ENCODE data around the gene PDGFA.

- TF ChIP-seq, protein P1, sequence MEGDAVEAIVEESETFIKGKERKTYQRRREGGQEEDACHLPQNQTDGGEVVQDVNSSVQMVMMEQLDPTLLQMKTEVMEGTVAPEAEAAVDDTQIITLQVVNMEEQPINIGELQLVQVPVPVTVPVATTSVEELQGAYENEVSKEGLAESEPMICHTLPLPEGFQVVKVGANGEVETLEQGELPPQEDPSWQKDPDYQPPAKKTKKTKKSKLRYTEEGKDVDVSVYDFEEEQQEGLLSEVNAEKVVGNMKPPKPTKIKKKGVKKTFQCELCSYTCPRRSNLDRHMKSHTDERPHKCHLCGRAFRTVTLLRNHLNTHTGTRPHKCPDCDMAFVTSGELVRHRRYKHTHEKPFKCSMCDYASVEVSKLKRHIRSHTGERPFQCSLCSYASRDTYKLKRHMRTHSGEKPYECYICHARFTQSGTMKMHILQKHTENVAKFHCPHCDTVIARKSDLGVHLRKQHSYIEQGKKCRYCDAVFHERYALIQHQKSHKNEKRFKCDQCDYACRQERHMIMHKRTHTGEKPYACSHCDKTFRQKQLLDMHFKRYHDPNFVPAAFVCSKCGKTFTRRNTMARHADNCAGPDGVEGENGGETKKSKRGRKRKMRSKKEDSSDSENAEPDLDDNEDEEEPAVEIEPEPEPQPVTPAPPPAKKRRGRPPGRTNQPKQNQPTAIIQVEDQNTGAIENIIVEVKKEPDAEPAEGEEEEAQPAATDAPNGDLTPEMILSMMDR (conservative IDR thresholded peaks at IDR 0.05; ENCODE audit: low read depth in 2 of 2): no peak
- TF ChIP-seq POLR2AphosphoS5 (IDR thresholded peaks at IDR 0.05; ENCODE audit: low read depth): no peak
- TF ChIP-seq, protein P2, sequence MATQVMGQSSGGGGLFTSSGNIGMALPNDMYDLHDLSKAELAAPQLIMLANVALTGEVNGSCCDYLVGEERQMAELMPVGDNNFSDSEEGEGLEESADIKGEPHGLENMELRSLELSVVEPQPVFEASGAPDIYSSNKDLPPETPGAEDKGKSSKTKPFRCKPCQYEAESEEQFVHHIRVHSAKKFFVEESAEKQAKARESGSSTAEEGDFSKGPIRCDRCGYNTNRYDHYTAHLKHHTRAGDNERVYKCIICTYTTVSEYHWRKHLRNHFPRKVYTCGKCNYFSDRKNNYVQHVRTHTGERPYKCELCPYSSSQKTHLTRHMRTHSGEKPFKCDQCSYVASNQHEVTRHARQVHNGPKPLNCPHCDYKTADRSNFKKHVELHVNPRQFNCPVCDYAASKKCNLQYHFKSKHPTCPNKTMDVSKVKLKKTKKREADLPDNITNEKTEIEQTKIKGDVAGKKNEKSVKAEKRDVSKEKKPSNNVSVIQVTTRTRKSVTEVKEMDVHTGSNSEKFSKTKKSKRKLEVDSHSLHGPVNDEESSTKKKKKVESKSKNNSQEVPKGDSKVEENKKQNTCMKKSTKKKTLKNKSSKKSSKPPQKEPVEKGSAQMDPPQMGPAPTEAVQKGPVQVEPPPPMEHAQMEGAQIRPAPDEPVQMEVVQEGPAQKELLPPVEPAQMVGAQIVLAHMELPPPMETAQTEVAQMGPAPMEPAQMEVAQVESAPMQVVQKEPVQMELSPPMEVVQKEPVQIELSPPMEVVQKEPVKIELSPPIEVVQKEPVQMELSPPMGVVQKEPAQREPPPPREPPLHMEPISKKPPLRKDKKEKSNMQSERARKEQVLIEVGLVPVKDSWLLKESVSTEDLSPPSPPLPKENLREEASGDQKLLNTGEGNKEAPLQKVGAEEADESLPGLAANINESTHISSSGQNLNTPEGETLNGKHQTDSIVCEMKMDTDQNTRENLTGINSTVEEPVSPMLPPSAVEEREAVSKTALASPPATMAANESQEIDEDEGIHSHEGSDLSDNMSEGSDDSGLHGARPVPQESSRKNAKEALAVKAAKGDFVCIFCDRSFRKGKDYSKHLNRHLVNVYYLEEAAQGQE (IDR thresholded peaks at IDR 0.05; ENCODE audit: unreplicated experiment): no peak
- no peak for TF ChIP-seq EZH2 (IDR thresholded peaks at IDR 0.05; ENCODE audit: low read depth, unreplicated experiment)
- no peak for TF ChIP-seq EZH2phosphoT487 (IDR thresholded peaks at IDR 0.05; ENCODE audit: unreplicated experiment)
- TF ChIP-seq ZNF331 (CRISPR knock-in tag; IDR thresholded peaks at IDR 0.05; ENCODE audit: low read depth): no peak
- TF ChIP-seq CREB1 (CRISPR knock-in tag; IDR thresholded peaks at IDR 0.05; ENCODE audit: low read depth): no peak
- TF ChIP-seq, protein P3, sequence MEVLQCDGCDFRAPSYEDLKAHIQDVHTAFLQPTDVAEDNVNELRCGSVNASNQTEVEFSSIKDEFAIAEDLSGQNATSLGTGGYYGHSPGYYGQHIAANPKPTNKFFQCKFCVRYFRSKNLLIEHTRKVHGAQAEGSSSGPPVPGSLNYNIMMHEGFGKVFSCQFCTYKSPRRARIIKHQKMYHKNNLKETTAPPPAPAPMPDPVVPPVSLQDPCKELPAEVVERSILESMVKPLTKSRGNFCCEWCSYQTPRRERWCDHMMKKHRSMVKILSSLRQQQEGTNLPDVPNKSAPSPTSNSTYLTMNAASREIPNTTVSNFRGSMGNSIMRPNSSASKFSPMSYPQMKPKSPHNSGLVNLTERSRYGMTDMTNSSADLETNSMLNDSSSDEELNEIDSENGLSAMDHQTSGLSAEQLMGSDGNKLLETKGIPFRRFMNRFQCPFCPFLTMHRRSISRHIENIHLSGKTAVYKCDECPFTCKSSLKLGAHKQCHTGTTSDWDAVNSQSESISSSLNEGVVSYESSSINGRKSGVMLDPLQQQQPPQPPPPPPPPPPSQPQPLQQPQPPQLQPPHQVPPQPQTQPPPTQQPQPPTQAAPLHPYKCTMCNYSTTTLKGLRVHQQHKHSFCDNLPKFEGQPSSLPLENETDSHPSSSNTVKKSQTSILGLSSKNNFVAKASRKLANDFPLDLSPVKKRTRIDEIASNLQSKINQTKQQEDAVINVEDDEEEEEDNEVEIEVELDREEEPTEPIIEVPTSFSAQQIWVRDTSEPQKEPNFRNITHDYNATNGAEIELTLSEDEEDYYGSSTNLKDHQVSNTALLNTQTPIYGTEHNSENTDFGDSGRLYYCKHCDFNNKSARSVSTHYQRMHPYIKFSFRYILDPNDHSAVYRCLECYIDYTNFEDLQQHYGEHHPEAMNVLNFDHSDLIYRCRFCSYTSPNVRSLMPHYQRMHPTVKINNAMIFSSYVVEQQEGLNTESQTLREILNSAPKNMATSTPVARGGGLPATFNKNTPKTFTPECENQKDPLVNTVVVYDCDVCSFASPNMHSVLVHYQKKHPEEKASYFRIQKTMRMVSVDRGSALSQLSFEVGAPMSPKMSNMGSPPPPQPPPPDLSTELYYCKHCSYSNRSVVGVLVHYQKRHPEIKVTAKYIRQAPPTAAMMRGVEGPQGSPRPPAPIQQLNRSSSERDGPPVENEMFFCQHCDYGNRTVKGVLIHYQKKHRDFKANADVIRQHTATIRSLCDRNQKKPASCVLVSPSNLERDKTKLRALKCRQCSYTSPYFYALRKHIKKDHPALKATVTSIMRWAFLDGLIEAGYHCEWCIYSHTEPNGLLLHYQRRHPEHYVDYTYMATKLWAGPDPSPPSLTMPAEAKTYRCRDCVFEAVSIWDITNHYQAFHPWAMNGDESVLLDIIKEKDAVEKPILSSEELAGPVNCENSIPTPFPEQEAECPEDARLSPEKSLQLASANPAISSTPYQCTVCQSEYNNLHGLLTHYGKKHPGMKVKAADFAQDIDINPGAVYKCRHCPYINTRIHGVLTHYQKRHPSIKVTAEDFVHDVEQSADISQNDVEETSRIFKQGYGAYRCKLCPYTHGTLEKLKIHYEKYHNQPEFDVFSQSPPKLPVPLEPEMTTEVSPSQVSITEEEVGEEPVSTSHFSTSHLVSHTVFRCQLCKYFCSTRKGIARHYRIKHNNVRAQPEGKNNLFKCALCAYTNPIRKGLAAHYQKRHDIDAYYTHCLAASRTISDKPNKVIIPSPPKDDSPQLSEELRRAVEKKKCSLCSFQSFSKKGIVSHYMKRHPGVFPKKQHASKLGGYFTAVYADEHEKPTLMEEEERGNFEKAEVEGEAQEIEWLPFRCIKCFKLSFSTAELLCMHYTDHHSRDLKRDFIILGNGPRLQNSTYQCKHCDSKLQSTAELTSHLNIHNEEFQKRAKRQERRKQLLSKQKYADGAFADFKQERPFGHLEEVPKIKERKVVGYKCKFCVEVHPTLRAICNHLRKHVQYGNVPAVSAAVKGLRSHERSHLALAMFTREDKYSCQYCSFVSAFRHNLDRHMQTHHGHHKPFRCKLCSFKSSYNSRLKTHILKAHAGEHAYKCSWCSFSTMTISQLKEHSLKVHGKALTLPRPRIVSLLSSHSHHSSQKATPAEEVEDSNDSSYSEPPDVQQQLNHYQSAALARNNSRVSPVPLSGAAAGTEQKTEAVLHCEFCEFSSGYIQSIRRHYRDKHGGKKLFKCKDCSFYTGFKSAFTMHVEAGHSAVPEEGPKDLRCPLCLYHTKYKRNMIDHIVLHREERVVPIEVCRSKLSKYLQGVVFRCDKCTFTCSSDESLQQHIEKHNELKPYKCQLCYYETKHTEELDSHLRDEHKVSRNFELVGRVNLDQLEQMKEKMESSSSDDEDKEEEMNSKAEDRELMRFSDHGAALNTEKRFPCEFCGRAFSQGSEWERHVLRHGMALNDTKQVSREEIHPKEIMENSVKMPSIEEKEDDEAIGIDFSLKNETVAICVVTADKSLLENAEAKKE (CRISPR knock-in tag; IDR thresholded peaks at IDR 0.05): no peak
- TF ChIP-seq JUNB (IDR thresholded peaks at IDR 0.05; ENCODE audit: unreplicated experiment): no peak
Measured at GRCh38 chr7:496528-497295, 22.9 kb downstream of the PDGFA start.

All from GM23338 (cell line).